Caki2 (cell line): Measurements from ENCODE around the gene GATB. TPM values are rescaled to one million over a fixed set of nuclear protein-coding genes. Genes with fewer than 3 reads are reported as not detected.
"Not testable (repeated sequence)": the region's sequence is repeated elsewhere in the genome, so short reads cannot be mapped to it uniquely, and the experiment has no call there.

Source experiments
- DNase-seq: peaks from one replicate; pipeline ENCODE4 v3.0.0-alpha.2; 2015; ENCODE audit warnings: low read depth
- in situ Hi-C: cut with HindIII; loops from 2 replicates; pipeline ENCODE4 v1.10.0; 2016; ENCODE audit warnings: low sequenced_read_pairs, low pct_unique_long_range_greater_than_20kb, mixed read lengths
- total RNA-seq: library from RNA; depleted of rRNA; stranded (reverse); fragments of >200 nt; shearing (Covaris generic); gene quantifications from 2 replicates; pipeline ENCODE4 v1.2.3, GENCODE V29; 2014; ENCODE audit warnings: low replicate concordance

The GATB gene
- total RNA-seq, 1 experiment from 2014 or later, result 41.2 TPM

DNA sequence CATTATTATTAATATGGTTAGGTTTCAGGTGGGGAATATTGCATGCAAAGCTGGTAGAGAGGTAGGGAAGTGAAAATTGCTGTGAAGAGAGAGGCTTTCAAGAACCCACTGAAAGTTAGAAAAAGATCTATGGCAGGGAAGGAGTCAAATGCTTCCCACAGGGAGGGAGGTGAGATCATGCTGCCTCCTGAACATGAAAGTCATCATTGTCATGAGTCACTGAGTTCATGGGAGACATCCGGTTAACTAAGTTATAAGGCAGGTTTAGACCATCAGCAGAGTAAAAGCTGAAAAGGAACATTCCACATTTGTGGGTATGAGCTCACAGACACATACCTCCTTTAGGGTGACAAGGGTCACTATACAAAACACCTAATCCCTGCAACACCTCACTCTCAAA lies 16.2 kb downstream of the GATB start:
- in situ Hi-C loops, result no loop called here
- peak; percentile 72 for DNase-seq

DNA sequence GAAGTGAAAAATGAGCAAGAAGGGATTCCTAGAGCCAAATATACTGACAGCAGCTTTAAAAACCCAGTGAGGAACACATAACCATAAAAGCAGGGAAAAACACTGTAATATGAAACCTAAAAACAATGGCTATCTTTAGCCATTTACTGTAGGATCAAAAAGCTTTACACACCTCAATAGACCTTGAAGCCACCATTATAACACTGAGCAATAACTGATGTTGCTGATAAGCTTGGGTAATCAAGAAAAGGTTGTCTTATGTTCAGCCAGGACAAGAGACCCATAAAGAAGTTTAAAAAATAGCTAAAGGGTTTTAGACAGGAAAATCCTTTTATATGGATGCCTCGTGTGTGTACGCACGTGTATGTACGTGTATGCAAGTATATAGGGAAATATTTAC lies 16.9 kb downstream of the GATB start:
- DNase-seq, result no peak
- in situ Hi-C loops, result no loop called here

DNA sequence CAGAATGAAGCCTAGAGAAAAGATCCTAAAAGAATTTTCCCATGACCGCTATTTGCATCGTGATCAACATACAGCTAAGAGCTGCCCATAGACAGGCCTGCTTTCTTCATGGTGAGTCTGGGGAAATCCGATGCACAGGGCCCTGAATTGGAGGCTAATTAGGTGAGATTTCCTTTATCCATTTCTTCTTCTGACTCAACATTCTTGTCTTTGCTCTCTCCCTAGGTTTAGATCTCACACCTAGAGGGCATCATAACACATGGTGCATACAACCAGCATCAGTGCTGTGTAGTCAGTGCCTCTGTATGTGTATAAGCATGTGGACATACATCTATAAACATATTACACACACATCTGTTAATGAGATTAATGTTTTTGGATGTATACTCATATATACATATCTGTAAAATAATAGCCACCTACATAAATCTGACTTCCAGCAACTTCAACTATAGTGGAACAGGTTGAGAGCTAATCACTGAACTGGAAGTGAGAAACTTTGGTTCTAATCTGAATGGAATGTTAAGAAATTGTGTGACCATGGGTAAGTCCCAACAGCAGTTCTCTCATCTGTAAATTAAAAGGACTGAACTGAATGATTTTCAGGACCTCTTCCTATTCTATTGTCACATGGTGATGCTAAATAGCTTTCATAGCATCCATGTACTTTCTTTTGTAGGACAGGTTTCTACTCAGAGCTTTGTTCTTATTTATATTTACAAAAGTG lies 17.5 kb downstream of the GATB start:
- in situ Hi-C loops, result no loop called here
- DNase-seq, result no peak

DNA sequence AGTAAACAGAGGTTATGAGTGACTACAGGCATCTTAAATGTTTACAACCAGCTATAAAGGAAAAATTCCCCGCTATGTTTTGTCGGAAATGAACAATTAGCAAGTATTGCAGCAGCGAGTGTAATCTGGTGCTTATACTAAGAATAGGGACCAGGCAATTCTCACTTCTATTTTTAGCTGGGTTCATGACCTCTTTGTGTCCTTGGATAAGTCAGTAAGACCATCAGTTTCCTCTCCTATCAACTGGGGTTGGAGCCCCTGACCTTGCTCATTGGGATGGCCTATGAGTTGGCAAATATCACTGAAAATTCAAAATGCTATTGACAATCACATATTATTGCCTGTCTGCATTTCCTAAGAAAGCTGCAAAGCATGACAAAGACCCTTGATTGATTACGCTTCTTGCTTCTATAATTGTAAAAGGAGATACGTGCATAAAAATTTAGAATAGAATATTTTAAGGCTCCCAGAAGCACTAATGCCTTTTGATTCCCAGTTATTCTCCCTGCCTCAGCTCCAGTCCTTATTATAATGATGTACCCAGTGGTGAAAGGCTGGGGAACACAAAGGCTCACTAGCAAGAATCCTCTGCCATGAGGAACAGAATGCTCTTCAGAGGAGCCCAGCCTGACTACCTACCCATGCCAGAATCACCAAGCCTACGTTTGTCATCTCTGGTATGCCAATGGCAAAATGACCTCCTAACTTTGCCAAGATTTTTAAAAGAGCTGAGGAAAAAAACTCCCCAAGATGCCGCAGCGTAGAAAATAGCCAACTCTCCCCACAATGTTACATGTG lies 21.9 kb downstream of the GATB start:
- in situ Hi-C loops, result no loop called here
- DNase-seq, result no peak

DNA sequence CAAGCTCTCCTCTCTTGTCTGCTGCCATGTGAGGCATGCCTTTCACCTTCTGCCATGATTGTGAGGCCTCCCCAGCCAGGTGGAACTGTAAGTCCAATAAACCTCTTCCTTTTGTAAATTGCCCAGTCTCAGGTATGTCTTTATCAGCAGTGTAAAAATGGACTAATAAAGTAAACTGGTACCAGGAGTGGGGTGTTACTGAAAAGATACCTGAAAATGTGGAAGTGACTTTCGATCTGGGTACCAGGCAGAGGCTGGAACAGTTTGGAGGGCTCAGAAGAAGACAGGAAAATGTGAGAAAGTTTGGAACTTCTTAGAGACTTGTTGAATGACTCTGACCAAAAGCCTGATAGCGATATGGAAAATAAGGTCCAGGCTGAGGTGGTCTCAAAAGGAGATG lies 24.0 kb downstream of the GATB start:
- in situ Hi-C loops, result not testable (repeated sequence)

DNA sequence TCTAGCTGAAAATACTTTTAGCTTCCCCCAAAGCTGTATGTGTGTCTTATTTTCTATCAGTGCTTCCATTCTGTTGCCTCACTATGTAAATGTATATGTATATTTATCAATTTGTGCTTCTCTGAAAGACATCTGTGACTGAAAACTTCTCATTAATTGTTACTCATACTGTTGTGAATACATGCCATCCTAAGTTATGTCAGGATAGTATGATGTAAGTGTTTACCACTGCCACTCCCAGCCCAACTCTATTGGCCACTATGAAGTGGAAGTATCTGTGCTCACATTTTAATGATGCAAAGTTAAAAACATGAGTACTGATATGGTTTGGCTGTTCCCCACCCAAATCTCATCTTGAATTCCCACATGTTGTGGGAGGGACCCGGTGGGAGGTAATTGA lies 24.4 kb downstream of the GATB start:
- in situ Hi-C loops, result no loop called here
- no peak for DNase-seq

More for the DNA sequence above, 24.0 kb downstream of the GATB start:
- not testable (repeated sequence) for DNase-seq

DNA sequence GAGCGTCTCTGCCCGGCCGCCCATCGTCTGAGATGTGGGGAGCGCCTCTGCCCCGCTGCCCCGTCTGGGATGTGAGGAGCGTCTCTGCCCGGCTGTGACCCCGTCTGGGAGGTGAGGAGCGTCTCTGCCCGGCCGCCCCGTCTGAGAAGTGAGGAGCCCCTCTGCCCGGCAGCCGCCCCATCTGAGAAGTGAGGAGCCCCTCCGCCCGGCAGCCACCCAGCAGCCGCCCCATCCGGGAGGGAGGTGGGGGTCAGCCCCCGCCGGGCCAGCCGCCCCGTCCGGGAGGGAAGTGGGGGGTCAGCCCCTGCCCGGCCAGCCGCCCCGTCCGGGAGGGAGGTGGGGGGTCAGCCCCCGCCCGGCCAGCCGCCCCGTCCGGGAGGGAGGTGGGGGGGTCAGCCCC lies 29.1 kb downstream of the GATB start:
- in situ Hi-C loops, result not testable (repeated sequence)

DNA sequence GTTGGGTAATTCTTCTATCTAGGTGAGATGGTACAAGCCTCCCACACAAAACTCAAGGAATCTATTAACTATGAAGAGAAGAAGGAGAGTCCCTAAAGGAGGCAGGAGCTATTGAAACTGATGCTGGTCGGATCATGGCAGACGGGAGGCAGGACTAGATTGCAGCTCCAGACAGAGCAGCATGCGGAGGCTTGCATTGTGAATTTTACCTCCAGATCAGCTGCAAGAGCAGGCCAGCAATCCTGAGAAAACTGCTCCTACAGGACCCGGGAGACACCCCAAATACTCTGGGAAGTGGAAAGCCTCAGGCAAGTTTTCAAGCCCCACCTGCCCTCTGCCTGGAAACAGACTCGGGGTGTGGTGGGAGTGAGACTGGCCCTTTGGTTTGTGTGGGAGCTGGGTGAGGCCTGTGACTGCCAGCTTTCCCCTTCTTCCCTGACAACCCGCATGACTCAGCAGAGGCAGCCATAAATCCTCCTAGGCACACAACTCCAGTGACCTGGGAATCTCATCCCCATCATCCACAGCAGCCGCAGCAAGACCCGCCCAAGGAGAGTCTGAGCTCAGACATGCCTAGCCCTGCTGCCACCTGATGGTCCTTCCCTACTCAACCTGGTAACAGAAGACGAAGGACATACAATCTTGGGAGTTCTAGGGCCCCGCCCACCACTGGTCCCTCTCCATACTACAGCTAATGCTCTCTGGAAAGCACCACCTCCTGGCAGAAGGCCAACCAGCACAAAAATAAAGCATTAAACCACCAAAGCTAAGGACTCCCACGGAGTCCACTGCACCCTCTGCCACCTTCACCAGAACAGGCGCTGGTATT lies 30.9 kb downstream of the GATB start:
- in situ Hi-C loops, result no loop called here

More for the DNA sequence above, 29.1 kb downstream of the GATB start:
- DNase-seq, result not testable (repeated sequence)

DNA sequence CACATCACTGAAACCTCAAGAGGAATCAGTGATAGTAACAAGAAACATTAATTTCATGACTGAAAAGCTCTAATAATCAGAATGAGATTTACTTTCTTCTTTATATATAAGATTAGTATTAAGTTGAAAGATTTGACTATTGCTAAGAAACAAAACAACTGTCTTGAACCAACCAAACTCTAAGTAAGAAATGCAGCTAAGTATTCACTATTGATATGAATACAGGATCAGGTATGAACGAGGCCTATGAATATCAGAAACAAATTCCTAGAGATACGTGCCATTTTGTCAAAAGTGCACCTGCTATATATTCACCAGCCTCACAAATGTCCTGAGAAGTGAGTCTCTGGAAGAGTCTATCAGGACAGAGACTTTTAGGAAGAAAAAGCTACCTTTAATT lies 32.1 kb downstream of the GATB start:
- in situ Hi-C loops, result no loop called here
- DNase-seq, result no peak

More for the DNA sequence above, 30.9 kb downstream of the GATB start:
- peak; percentile 90 for DNase-seq

DNA sequence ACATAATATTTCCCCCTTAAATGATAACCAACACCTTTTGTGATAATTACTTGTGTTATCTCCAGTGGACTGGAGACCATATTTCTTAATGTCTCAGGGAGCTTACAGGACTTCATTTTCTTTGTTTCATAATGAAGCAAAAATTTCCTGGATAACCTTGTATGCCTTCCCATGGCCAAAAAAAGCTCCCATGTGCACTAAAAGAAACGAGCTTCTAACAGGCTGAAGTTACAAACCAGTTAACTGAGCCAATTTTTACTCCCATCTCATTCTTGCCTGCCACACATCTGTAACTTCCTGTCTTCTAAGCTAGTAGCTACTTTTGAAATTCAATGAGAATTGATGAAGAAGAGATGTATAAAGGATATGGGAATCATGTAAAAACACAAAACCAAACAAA lies 32.8 kb downstream of the GATB start:
- in situ Hi-C loops, result no loop called here
- DNase-seq, result no peak

DNA sequence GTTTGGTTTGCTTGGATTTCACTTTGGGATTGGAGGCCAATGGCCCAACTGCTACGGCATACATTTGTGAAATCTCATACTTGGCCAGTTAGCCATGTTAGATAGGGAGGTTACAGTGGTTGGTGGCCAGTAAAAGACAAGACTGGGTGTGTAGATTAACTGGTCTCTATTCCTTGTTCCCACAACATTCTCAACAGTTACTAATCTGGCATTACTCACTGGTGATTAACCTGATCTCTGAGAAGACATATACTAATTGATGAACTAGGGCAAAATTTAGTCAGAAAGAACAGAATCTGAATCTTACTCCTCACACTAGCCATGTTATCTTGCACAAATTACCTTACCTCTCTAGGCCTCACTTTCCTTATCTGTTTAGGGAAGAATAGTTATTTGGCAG lies 33.4 kb downstream of the GATB start:
- DNase-seq, result no peak
- in situ Hi-C loops, result no loop called here

DNA sequence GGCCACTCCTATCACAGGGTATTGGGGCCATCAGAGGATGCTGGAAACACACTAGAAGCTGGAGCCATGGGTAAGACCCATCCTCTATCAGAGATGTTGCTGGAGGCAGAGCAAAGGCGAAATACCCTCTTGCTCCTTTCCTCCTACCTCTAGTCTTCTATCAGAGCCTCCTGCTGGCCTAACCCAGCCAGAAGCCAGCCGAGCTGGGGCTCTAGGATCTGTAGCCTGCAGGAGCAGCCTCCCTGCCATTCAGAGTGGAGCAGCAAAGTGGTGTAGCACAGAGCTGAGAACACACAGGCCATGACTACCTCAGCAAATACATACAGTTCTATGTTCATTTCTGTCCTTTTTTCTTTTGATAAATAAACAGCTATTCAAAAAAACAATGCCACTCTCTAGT lies 35.7 kb downstream of the GATB start:
- no peak for DNase-seq
- in situ Hi-C loops, result no loop called here

DNA sequence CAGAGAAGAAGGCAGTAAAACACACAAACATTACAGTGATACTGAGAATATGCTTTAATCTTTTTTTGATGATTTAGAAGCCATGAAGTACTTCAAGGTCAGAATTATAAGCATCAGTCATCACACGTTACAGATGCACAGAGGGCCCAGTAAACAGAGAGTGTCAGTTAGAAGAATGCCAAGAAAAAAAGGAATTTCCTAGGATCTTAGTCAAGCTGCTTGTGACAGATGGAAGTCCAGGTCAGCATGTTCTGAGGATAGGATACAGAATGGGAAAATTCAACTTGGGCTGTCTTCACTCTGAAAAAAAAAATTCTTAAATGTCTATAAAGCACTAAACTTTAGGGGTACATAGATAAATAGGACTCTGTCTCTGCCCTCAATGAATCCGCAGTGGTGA lies 38.9 kb downstream of the GATB start:
- in situ Hi-C loops, result no loop called here
- no peak for DNase-seq

DNA sequence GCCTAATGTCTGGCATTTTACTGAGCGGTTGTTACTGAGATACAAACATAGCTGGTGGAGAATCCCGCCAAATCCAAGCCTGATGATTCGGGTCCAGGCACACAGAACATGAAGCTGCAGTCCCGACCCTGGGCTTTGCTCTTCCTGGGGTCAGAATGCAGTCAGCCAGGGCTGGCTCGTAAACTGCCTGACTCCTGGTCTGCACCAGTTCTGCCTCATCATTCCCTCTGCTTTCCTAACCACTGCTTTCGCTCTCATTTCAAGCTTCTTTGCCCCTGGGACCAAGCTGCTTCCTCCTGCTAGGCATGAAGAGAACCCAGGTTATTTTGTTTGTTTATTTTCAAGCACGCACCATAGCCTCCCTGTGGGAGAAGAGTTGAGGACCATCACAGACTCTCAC lies 39.3 kb downstream of the GATB start:
- DNase-seq, result peak; percentile 20
- in situ Hi-C loops, result no loop called here

DNA sequence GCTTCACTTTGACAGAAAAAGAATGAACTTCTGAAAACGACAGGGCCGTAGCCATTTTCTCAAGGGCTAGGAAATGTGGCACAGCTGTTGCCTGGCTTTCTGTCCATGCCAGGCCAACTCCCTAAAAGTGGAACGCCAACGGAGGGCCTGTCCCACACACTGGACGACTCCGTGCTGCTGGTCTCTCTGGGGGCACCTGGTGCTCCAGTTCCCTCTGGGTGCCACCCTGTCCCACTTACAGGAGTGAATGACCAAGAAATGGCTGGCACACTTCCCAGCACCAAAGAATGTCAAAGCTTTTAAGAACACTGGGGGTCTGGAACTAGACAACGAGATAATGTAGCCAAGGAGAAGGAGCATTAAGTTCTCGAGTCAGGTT lies 40.9 kb downstream of the GATB start:
- DNase-seq, result no peak
- in situ Hi-C loops, result no loop called here

DNA sequence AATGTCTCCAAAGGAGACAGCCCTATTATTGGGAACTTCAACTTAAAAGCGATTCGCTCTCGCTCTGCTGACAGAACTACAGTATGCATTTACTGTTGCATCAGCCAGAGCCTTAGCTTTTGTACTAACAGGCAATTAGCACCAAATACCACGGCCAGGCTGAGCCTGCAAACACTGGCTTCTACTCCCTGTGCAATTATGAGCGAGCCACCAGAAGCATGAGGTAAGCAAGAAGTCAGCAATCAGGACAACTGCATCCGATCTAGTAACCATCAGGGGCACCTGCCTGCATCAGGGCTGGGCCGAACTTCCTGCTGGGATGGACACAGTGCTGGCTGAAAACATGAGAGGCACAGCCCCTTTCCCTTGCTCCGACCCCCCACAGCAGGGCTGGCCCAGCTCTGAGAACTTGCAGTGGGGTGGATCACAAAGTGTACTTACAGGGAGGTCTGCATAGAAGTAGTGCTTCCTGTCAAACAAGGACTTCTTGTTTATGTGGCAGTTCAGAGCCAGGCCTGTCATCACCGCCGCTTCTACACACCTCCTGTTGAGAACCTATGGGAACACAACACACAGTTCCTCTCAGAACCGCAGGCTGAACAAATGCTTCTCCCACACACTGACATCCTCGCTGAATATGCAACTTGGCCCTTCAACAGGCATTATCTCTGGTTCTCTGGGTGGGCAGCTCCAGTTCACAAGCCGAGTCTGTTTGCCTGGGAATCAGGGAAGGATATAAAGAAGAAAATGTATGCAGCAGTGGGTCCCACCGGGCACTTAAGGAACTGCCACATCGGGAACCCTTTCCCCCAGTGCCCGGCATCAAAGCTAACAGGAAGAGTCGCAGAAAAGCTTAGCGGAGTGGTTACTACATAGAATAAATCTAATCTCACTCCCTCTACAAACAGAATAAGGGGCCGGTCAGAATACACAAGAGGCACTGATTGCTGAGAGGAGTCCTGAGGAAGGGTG lies 41.5 kb downstream of the GATB start:
- DNase-seq, result no peak
- in situ Hi-C loops, result no loop called here

DNA sequence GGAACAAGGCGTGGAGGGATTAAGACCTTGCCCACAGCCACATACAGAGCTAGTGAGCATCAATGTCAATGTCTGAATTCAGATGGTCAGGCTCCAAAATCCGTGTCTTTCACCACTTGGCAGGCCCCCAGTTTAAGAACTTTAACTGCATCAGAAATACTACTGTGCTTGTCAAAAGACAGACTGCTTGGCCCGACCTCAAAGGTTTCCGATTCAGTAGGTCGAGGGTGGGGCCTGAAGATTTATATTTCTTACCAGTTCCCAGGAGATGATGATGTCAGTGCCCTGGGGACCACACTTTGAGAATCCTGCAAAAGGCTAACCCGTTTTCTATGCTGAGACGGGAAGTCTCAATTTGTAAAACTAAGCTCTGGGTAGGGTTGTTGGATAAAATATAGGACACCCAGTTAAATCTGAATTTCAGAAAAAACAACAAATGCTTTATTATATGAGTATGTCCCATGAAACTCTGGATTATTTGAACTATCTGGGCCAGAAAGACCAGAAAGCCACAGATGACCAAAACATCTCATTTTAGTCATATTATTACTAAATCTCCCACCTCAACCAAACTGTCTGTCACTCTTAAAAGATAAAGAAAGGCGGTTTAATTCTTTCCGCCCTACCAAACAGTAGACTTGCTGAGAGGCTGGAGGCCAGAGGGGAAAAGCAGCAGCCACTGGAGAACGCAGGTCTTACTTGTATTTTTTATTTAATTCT lies 42.7 kb downstream of the GATB start:
- in situ Hi-C loops, result no loop called here
- no peak for DNase-seq
